ENCODE results near the gene LAIR1. TPM values are rescaled to one million over a fixed set of nuclear protein-coding genes. Genes with fewer than 3 reads are reported as not detected.

The LAIR1 gene
- total RNA-seq, 2 experiments from 2014 or later: 4.3 TPM; not detected in 1

- ChIA-PET POLR2A (no interaction called here), CTCF (ENCODE audit: unreplicated experiment) (no interaction called here)
- no TSS peak for BruUV-seq (replicated peaks)
- no peak for DNase-seq (ENCODE audit: low spot score)
- intact Hi-C loops (cut with micrococcal nuclease; ENCODE audit: unreplicated experiment): no loop called here
- H3K9me3 ChIP-seq (ENCODE audit: low read length): no peaks in the 10 kb centered on the region
- no peak overlapping the region for H3K27ac ChIP-seq (ENCODE audit: low read depth, low read length, poor library complexity, severe bottlenecking)
- H4K20me1 ChIP-seq (ENCODE audit: insufficient read depth, low read length): no peaks in the 10 kb centered on the region
- H3K9me2 ChIP-seq (ENCODE audit: insufficient read depth, low read length): no peaks in the 10 kb centered on the region
- peaks cover 25% of the 10 kb centered on the region for H3K4me1 ChIP-seq (ENCODE audit: insufficient read depth, low read length, poor library complexity, severe bottlenecking)
- no peak overlapping the region for H2AFZ ChIP-seq (ENCODE audit: low read length)
- no peaks in the 10 kb centered on the region for H3K79me2 ChIP-seq (ENCODE audit: insufficient read depth, low read depth, low read length)
- H3K36me3 ChIP-seq (ENCODE audit: insufficient read depth, low read length): no peaks in the 10 kb centered on the region
- peak overlapping the region; percentile 8; the same call in 1 of the 2 replicates for H3K4me2 ChIP-seq (ENCODE audit: low read length)
- no peak for TF ChIP-seq EZH2phosphoT487 (IDR thresholded peaks at IDR 0.05; ENCODE audit: borderline replicate concordance, low read depth, low read length)
- no peak for TF ChIP-seq CTCF (conservative IDR thresholded peaks at IDR 0.05; ENCODE audit: low read length)
- H3K4me3 ChIP-seq (ENCODE audit: low read depth, low read length, poor library complexity, severe bottlenecking): no peak overlapping the region
Observed at GRCh38 chr19:54352041-54352440, 12.7 kb downstream of the LAIR1 start.

DNA sequence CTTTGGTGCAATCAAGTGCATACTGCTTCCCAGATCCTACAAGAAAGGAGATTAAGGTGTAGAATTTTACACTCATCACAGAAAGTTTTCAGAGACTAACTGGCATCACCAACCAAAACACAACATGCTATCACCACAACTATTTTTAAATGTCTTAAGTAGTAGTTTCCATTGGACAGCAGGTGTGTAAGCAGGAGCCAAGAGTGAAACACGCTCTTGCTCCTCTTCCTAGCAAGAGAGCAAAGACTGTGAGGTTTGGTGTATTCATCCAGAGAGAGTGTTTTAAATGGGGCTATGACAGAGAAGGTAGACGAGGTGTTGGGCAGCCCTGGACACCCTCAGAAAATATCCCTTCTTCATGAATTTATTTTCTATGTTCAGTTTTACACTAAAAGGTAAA is 13.3 kb downstream of the LAIR1 start:
- intact Hi-C loops (cut with micrococcal nuclease; ENCODE audit: unreplicated experiment): no loop called here
- ChIA-PET POLR2A (no interaction called here), CTCF (ENCODE audit: unreplicated experiment) (no interaction called here)
- no peaks in the 10 kb centered on the region for H3K79me2 ChIP-seq (ENCODE audit: insufficient read depth, low read depth, low read length)
- H2AFZ ChIP-seq (ENCODE audit: low read length): no peak overlapping the region
- no peaks in the 10 kb centered on the region for H3K36me3 ChIP-seq (ENCODE audit: insufficient read depth, low read length)
- H3K27ac ChIP-seq (ENCODE audit: low read depth, low read length, poor library complexity, severe bottlenecking): no peak overlapping the region
- no peak for DNase-seq (ENCODE audit: low spot score)
- no peaks in the 10 kb centered on the region for H3K9me2 ChIP-seq (ENCODE audit: insufficient read depth, low read length)
- no peaks in the 10 kb centered on the region for H3K9me3 ChIP-seq (ENCODE audit: low read length)
- H3K4me3 ChIP-seq (ENCODE audit: low read depth, low read length, poor library complexity, severe bottlenecking): no peak overlapping the region
- TF ChIP-seq EZH2phosphoT487 (IDR thresholded peaks at IDR 0.05; ENCODE audit: borderline replicate concordance, low read depth, low read length) (no peak), CTCF (conservative IDR thresholded peaks at IDR 0.05; ENCODE audit: low read length) (no peak)
- peak overlapping the region; percentile 8; the same call in 1 of the 2 replicates for H3K4me2 ChIP-seq (ENCODE audit: low read length)
- peaks cover 31% of the 10 kb centered on the region for H3K4me1 ChIP-seq (ENCODE audit: insufficient read depth, low read length, poor library complexity, severe bottlenecking)
- no TSS peak for BruUV-seq (replicated peaks)
- no peaks in the 10 kb centered on the region for H4K20me1 ChIP-seq (ENCODE audit: insufficient read depth, low read length)

- Histone ChIP-seq H2AFZ (ENCODE audit: low read length) (no peak overlapping the region), H3K4me1 (ENCODE audit: insufficient read depth, low read length, poor library complexity, severe bottlenecking) (peaks cover 38% of the 10 kb centered on the region), H3K27ac (ENCODE audit: low read depth, low read length, poor library complexity, severe bottlenecking) (peak overlapping the region; percentile 25), H3K4me2 (ENCODE audit: low read length) (peak overlapping the region; percentile 68), H4K20me1 (ENCODE audit: insufficient read depth, low read length) (no peaks in the 10 kb centered on the region), H3K9me3 (ENCODE audit: low read length) (no peaks in the 10 kb centered on the region), H3K9me2 (ENCODE audit: insufficient read depth, low read length) (no peaks in the 10 kb centered on the region), H3K79me2 (ENCODE audit: insufficient read depth, low read depth, low read length) (no peaks in the 10 kb centered on the region), H3K36me3 (ENCODE audit: insufficient read depth, low read length) (no peaks in the 10 kb centered on the region), H3K4me3 (ENCODE audit: low read depth, low read length, poor library complexity, severe bottlenecking) (peak overlapping the region; percentile 27)
- ChIA-PET POLR2A (no interaction called here), CTCF (ENCODE audit: unreplicated experiment) (no interaction called here)
- BruUV-seq (replicated peaks): no TSS peak
- intact Hi-C loops (cut with micrococcal nuclease; ENCODE audit: unreplicated experiment): loop anchor here (1.0 kb wide), 1 partner anchor 32 kb away; no protein-coding TSS in a partner anchor
- TF ChIP-seq EZH2phosphoT487 (IDR thresholded peaks at IDR 0.05; ENCODE audit: borderline replicate concordance, low read depth, low read length): no peak
- TF ChIP-seq CTCF (conservative IDR thresholded peaks at IDR 0.05; ENCODE audit: low read length): no peak
- DNase-seq (ENCODE audit: low spot score): peak; percentile 76
Observed at GRCh38 chr19:54345938-54346386, 18.8 kb downstream of the LAIR1 start.
